Panc1 (cell line): ENCODE data around the gene SLC22A3. TPM values are rescaled to one million over a fixed set of nuclear protein-coding genes. Genes with fewer than 3 reads are reported as not detected.

Experiments used
- ATAC-seq: fragments of 200-7000 bp; cut with Tn5 transposase; 2 replicates; pipeline ENCODE4 v1.9.1; 2020; ENCODE audit warnings: mild to moderate bottlenecking, moderate library complexity
- BruUV-seq: library from RNA; stranded (reverse); fragments of 400-500 nt; replicated peaks from 2 replicates; lab custom pipeline; 2021; lab: Mats Ljungman, UMichigan
- CTCF ChIA-PET: fragments of 300-600 bp; sonication (Branson Sonifier 250); formaldehyde crosslinking; loops from one replicate; lab custom pipeline; 2022; ENCODE audit warnings: antibody characterized with exemption; lab: Charles Lee
- POLR2A ChIA-PET: fragments of 300-600 bp; sonication (Branson Sonifier 250); formaldehyde crosslinking; loops from one replicate; lab custom pipeline; 2022; ENCODE audit warnings: antibody characterized with exemption; lab: Charles Lee
- DNase-seq: peaks from one replicate; pipeline ENCODE4 v3.0.0-alpha.2; 2010; ENCODE audit warnings: low read depth, low spot score
- H3K27ac ChIP-seq: 2 replicates; pipeline ENCODE4 v1.5.1; 2011; ENCODE audit warnings: mild to moderate bottlenecking, low read length, inconsistent platforms
- H3K27me3 ChIP-seq: fragments of 200-500 bp; sonication (Bioruptor generic); 2 replicates; pipeline ENCODE4 v1.6.0; 2014; ENCODE audit warnings: low read length, inconsistent platforms; ENCODE audit not compliant: control insufficient read depth, insufficient read depth
- H3K36me3 ChIP-seq: fragments of 200-500 bp; sonication (Bioruptor generic); 2 replicates; pipeline ENCODE4 v1.5.1; 2014; ENCODE audit warnings: inconsistent platforms, mild to moderate bottlenecking, low read length, moderate library complexity; ENCODE audit not compliant: control insufficient read depth, insufficient read depth
- H3K4me1 ChIP-seq: 2 replicates; pipeline ENCODE4 v1.5.1; 2011; ENCODE audit warnings: inconsistent platforms, mild to moderate bottlenecking, low read length, moderate library complexity; ENCODE audit not compliant: control insufficient read depth, insufficient read depth
- H3K4me3 ChIP-seq, 2 experiments: 2 replicates each; pipeline ENCODE4 v1.5.1; 2011 to 2012; ENCODE audit warnings: low read depth in 2 of 2, low read length in 2 of 2, mild to moderate bottlenecking in 2 of 2, inconsistent platforms in 1 of 2, moderate library complexity in 1 of 2
- H3K9me3 ChIP-seq: fragments of 200-500 bp; sonication (Bioruptor generic); 2 replicates; pipeline ENCODE4 v1.5.1; 2014; ENCODE audit warnings: low read depth, mild to moderate bottlenecking, inconsistent platforms, low read length, moderate library complexity; ENCODE audit not compliant: control insufficient read depth, insufficient read depth
- CTCF ChIP-seq: fragments of 450-650 bp; IDR thresholded peaks from 2 replicates; pipeline ENCODE4 v1.5.1; 2017; ENCODE audit warnings: mild to moderate bottlenecking
- POLR2AphosphoS5 ChIP-seq: IDR thresholded peaks from 2 replicates; pipeline ENCODE4 v1.6.1; 2012; ENCODE audit warnings: mild to moderate bottlenecking, low read depth, low read length, moderate library complexity
- REST ChIP-seq, 2 experiments: IDR thresholded peaks; 2 replicates each; pipeline ENCODE4 v1.6.1; 2011 to 2012; ENCODE audit warnings: low read depth in 2 of 2, control low read depth in 1 of 2, low read length in 1 of 2, mild to moderate bottlenecking in 1 of 2, moderate library complexity in 1 of 2; ENCODE audit not compliant: insufficient read depth in 1 of 2
- SIN3A ChIP-seq: IDR thresholded peaks from 2 replicates; pipeline ENCODE4 v1.6.1; 2012; ENCODE audit warnings: low read depth, mild to moderate bottlenecking, low read length, moderate library complexity, borderline replicate concordance; ENCODE audit not compliant: insufficient read depth
- TCF7L2 ChIP-seq: IDR thresholded peaks from 2 replicates; pipeline ENCODE4 v1.6.1; 2011; ENCODE audit warnings: mild to moderate bottlenecking, low read depth, low read length, inconsistent platforms
- in situ Hi-C: cut with HindIII; loops from 2 replicates; pipeline ENCODE4 v1.10.0; 2016; ENCODE audit warnings: low sequenced_read_pairs, low pct_unique_long_range_greater_than_20kb
- intact Hi-C: fragments of 100-400 bp; cut with micrococcal nuclease; formaldehyde crosslinking; loops from one replicate; pipeline ENCODE4 v1.10.0; 2022; ENCODE audit not compliant: unreplicated experiment
- total RNA-seq: library from RNA; stranded (reverse); gene quantifications from one replicate; pipeline ENCODE4 v1.2.1, GENCODE V29; 2021; ENCODE audit not compliant: unreplicated experiment

The SLC22A3 gene
- total RNA-seq, 1 experiment from 2014 or later: not detected

GRCh38 chr6:160500639-160501038 is 152.5 kb downstream of the SLC22A3 start:
- Histone ChIP-seq H3K27ac (no peak overlapping the region), H3K27me3 (no peaks in the 10 kb centered on the region), H3K4me3 (no peak overlapping the region), H3K36me3 (no peaks in the 10 kb centered on the region), H3K4me1 (no peaks in the 10 kb centered on the region), H3K9me3 (no peaks in the 10 kb centered on the region)
- ATAC-seq: no peak
- DNase-seq: no peak
- POLR2A ChIA-PET: no interaction called here
- no TSS peak for BruUV-seq
- TF ChIP-seq REST (IDR thresholded peaks at IDR 0.05; ENCODE audit: insufficient read depth in 1 of 2, low read depth in 2 of 2, low read length in 1 of 2): no peak
- no peak for TF ChIP-seq CTCF
- no peak for TF ChIP-seq SIN3A
- no peak for TF ChIP-seq POLR2AphosphoS5
- no peak for TF ChIP-seq TCF7L2
- intact Hi-C loops (no loop called here), in situ Hi-C loops (no loop called here)
- CTCF ChIA-PET: no interaction called here

Other genes starting within 250 kb of the SLC22A3 start
- 0.98 TPM for gene SLC22A1, start 226.6 kb upstream of the SLC22A3 start, total RNA-seq
- gene SLC22A2, start 89.6 kb upstream of the SLC22A3 start, total RNA-seq: not detected